Tibial nerve (tissue), 4 donors: ENCODE results near the gene GART.

ENCODE experiments used
- CTCF ChIP-seq, 5 experiments: fragments of 200-600 bp in 3 of 5; fragments of 450-650 bp in 2 of 5; sonication (generic) in 3 of 5; IDR thresholded peaks; one replicate each; pipeline ENCODE4 v1.5.1; 2016 to 2019; ENCODE audit warnings: antibody characterized with exemption in 5 of 5, mild to moderate bottlenecking in 3 of 5, moderate library complexity in 2 of 5
- EP300 ChIP-seq, 2 donors: sonication (generic); formaldehyde crosslinking; IDR thresholded peaks; one replicate each; pipeline ENCODE4 v1.6.1; 2017; ENCODE audit warnings: antibody characterized with exemption in 2 of 2, mild to moderate bottlenecking in 1 of 2
- POLR2A ChIP-seq, 2 donors: fragments of 450-650 bp; IDR thresholded peaks; one replicate each; pipeline ENCODE4 v1.6.1; 2017; ENCODE audit warnings: antibody characterized with exemption in 2 of 2, mild to moderate bottlenecking in 2 of 2, moderate library complexity in 2 of 2

- no peak for TF ChIP-seq CTCF (IDR thresholded peaks at IDR 0.05)
- TF ChIP-seq EP300 (IDR thresholded peaks at IDR 0.05): no peak
- no peak for TF ChIP-seq POLR2A (IDR thresholded peaks at IDR 0.05)
These were observed 19.5 kb upstream of the GART start for GRCh38 chr21:33561373-33561772.
